Measurements from ENCODE around the gene AFF4. TPM values are rescaled to one million over a fixed set of nuclear protein-coding genes. Genes with fewer than 3 reads are reported as not detected.

The AFF4 gene
- total and polyA plus RNA-seq, 9 of the 15 experiments (the other 6 are each of a cell fraction or from before 2014, with no cell fraction given): 1.7 to 25.8 (median 17.9) TPM

- TF ChIP-seq HMG20A (CRISPR knock-in tag; conservative IDR thresholded peaks at IDR 0.05) (no peak), ZNF398 (CRISPR knock-in tag; IDR thresholded peaks at IDR 0.05) (no peak), ZNF124 (CRISPR knock-in tag; IDR thresholded peaks at IDR 0.05) (no peak), ZNF41 (CRISPR knock-in tag; conservative IDR thresholded peaks at IDR 0.05) (no peak)
Measured at GRCh38 chr5:132825834-132826391, 137.5 kb downstream of the AFF4 start (continued).

Small RNA genes lying within 50 kb of the gene (small RNA-seq; reads per million reads assigned to genes)
- gene AC113410.1: not detected
- not detected for gene ATP6V0E1P1
- not detected for gene RF00019
- 0.11 reads per million for gene RNA5SP192

Other genes starting within 250 kb of the AFF4 start
Only the 7 nearest of the 10 such genes appear.
- not detected in 2 replicates for gene SOWAHA, start 150.3 kb downstream of the AFF4 start, total RNA-seq (2014; rRNA removed)
- not detected in 2 replicates for gene SOWAHA, start 150.3 kb downstream of the AFF4 start, total RNA-seq (2014; rRNA removed; fragmentation: Illumina TruSeq; extraction: Trizol)
- not detected in 2 replicates for gene SOWAHA, start 150.3 kb downstream of the AFF4 start, total RNA-seq (2015; rRNA removed; fragmentation: Illumina TruSeq; extraction: Trizol)
- not detected in 2 replicates for gene SOWAHA, start 150.3 kb downstream of the AFF4 start, total RNA-seq (2021)
- not detected in 2 replicates for gene SOWAHA, start 150.3 kb downstream of the AFF4 start, polyA plus RNA-seq (2011; rRNA removed)
- not detected in 2 replicates for gene SOWAHA, start 150.3 kb downstream of the AFF4 start, polyA plus RNA-seq (2014; fragmentation: Illumina TruSeq; extraction: Trizol)
- gene SOWAHA, start 150.3 kb downstream of the AFF4 start, polyA plus RNA-seq (2014; fragmentation: Nextera tagmentation; extraction: Ambion mirVana): not detected
- not detected in 2 replicates for gene SOWAHA, start 150.3 kb downstream of the AFF4 start, polyA plus RNA-seq (2014; rRNA removed)
- 13.0 and 18.6 TPM in 2 replicates for gene SHROOM1, start 133.0 kb downstream of the AFF4 start, total RNA-seq (2014; rRNA removed)
- gene SHROOM1, start 133.0 kb downstream of the AFF4 start, total RNA-seq (2014; rRNA removed; fragmentation: Illumina TruSeq; extraction: Trizol): 5.3 and 6.1 TPM in 2 replicates
- 10.9 and 13.3 TPM in 2 replicates for gene SHROOM1, start 133.0 kb downstream of the AFF4 start, total RNA-seq (2015; rRNA removed; fragmentation: Illumina TruSeq; extraction: Trizol)
- 25.6 and 26.5 TPM in 2 replicates for gene SHROOM1, start 133.0 kb downstream of the AFF4 start, total RNA-seq (2021)
- gene SHROOM1, start 133.0 kb downstream of the AFF4 start, polyA plus RNA-seq (2011; rRNA removed): 11.9 and 12.8 TPM in 2 replicates
- 14.6 and 14.8 TPM in 2 replicates for gene SHROOM1, start 133.0 kb downstream of the AFF4 start, polyA plus RNA-seq (2014; fragmentation: Illumina TruSeq; extraction: Trizol)
- under 1 TPM; 0.44 to 0.50 TPM for gene SHROOM1, start 133.0 kb downstream of the AFF4 start, polyA plus RNA-seq (2014; fragmentation: Nextera tagmentation; extraction: Ambion mirVana)
- 22.3 and 26.0 TPM in 2 replicates for gene SHROOM1, start 133.0 kb downstream of the AFF4 start, polyA plus RNA-seq (2014; rRNA removed)
- gene GDF9, start 97.2 kb downstream of the AFF4 start, total RNA-seq (2014; rRNA removed): 0.12 TPM in 1 of 2 replicates, not detected in the other
- gene GDF9, start 97.2 kb downstream of the AFF4 start, total RNA-seq (2014; rRNA removed; fragmentation: Illumina TruSeq; extraction: Trizol): 0.13 and 0.18 TPM in 2 replicates
- gene GDF9, start 97.2 kb downstream of the AFF4 start, total RNA-seq (2015; rRNA removed; fragmentation: Illumina TruSeq; extraction: Trizol): 0.15 and 0.18 TPM in 2 replicates
- 0.20 and 0.22 TPM in 2 replicates for gene GDF9, start 97.2 kb downstream of the AFF4 start, total RNA-seq (2021)
- gene GDF9, start 97.2 kb downstream of the AFF4 start, polyA plus RNA-seq (2011; rRNA removed): 0.70 and 1.1 TPM in 2 replicates
- gene GDF9, start 97.2 kb downstream of the AFF4 start, polyA plus RNA-seq (2014; fragmentation: Illumina TruSeq; extraction: Trizol): 0.28 and 0.37 TPM in 2 replicates
- under 1 TPM; 0.10 to 0.15 TPM for gene GDF9, start 97.2 kb downstream of the AFF4 start, polyA plus RNA-seq (2014; fragmentation: Nextera tagmentation; extraction: Ambion mirVana)
- 0.27 and 0.66 TPM in 2 replicates for gene GDF9, start 97.2 kb downstream of the AFF4 start, polyA plus RNA-seq (2014; rRNA removed)
- gene UQCRQ, start 97.0 kb downstream of the AFF4 start, total RNA-seq (2014; rRNA removed): 307 and 353 TPM in 2 replicates
- 641 and 716 TPM in 2 replicates for gene UQCRQ, start 97.0 kb downstream of the AFF4 start, total RNA-seq (2014; rRNA removed; fragmentation: Illumina TruSeq; extraction: Trizol)
- 334 and 373 TPM in 2 replicates for gene UQCRQ, start 97.0 kb downstream of the AFF4 start, total RNA-seq (2015; rRNA removed; fragmentation: Illumina TruSeq; extraction: Trizol)
- gene UQCRQ, start 97.0 kb downstream of the AFF4 start, total RNA-seq (2021): 888 and 1,004 TPM in 2 replicates
- gene UQCRQ, start 97.0 kb downstream of the AFF4 start, polyA plus RNA-seq (2011; rRNA removed): 813 and 883 TPM in 2 replicates
- gene UQCRQ, start 97.0 kb downstream of the AFF4 start, polyA plus RNA-seq (2014; fragmentation: Illumina TruSeq; extraction: Trizol): 235 and 336 TPM in 2 replicates
- 1,000 to 10,000 TPM; 2,318 to 2,421 TPM for gene UQCRQ, start 97.0 kb downstream of the AFF4 start, polyA plus RNA-seq (2014; fragmentation: Nextera tagmentation; extraction: Ambion mirVana)
- gene UQCRQ, start 97.0 kb downstream of the AFF4 start, polyA plus RNA-seq (2014; rRNA removed): 883 and 917 TPM in 2 replicates
- 1.1 and 2.2 TPM in 2 replicates for gene LEAP2, start 90.0 kb downstream of the AFF4 start, total RNA-seq (2014; rRNA removed)
- gene LEAP2, start 90.0 kb downstream of the AFF4 start, total RNA-seq (2014; rRNA removed; fragmentation: Illumina TruSeq; extraction: Trizol): 2.8 TPM in 2 replicates
- gene LEAP2, start 90.0 kb downstream of the AFF4 start, total RNA-seq (2015; rRNA removed; fragmentation: Illumina TruSeq; extraction: Trizol): 2.9 and 3.1 TPM in 2 replicates
- 1.8 and 2.0 TPM in 2 replicates for gene LEAP2, start 90.0 kb downstream of the AFF4 start, total RNA-seq (2021)
- gene LEAP2, start 90.0 kb downstream of the AFF4 start, polyA plus RNA-seq (2011; rRNA removed): 4.9 and 5.6 TPM in 2 replicates
- gene LEAP2, start 90.0 kb downstream of the AFF4 start, polyA plus RNA-seq (2014; fragmentation: Illumina TruSeq; extraction: Trizol): 2.0 and 2.5 TPM in 2 replicates
- gene LEAP2, start 90.0 kb downstream of the AFF4 start, polyA plus RNA-seq (2014; fragmentation: Nextera tagmentation; extraction: Ambion mirVana): 1 to 10 TPM; 2.0 to 2.9 TPM
- 2.3 and 2.4 TPM in 2 replicates for gene LEAP2, start 90.0 kb downstream of the AFF4 start, polyA plus RNA-seq (2014; rRNA removed)
- 11.9 and 15.4 TPM in 2 replicates for gene ZCCHC10, start 62.9 kb upstream of the AFF4 start, total RNA-seq (2014; rRNA removed)
- 51.8 and 65.9 TPM in 2 replicates for gene ZCCHC10, start 62.9 kb upstream of the AFF4 start, total RNA-seq (2014; rRNA removed; fragmentation: Illumina TruSeq; extraction: Trizol)
- 43.6 and 45.5 TPM in 2 replicates for gene ZCCHC10, start 62.9 kb upstream of the AFF4 start, total RNA-seq (2015; rRNA removed; fragmentation: Illumina TruSeq; extraction: Trizol)
- 34.9 and 37.6 TPM in 2 replicates for gene ZCCHC10, start 62.9 kb upstream of the AFF4 start, total RNA-seq (2021)
- 78.7 and 85.1 TPM in 2 replicates for gene ZCCHC10, start 62.9 kb upstream of the AFF4 start, polyA plus RNA-seq (2011; rRNA removed)
- 58.4 and 69.8 TPM in 2 replicates for gene ZCCHC10, start 62.9 kb upstream of the AFF4 start, polyA plus RNA-seq (2014; fragmentation: Illumina TruSeq; extraction: Trizol)
- gene ZCCHC10, start 62.9 kb upstream of the AFF4 start, polyA plus RNA-seq (2014; fragmentation: Nextera tagmentation; extraction: Ambion mirVana): 100 to 1,000 TPM; 144 to 146 TPM
- gene ZCCHC10, start 62.9 kb upstream of the AFF4 start, polyA plus RNA-seq (2014; rRNA removed): 46.6 and 47.2 TPM in 2 replicates
- gene HSPA4, start 88.4 kb upstream of the AFF4 start, total RNA-seq (2014; rRNA removed): 115 and 123 TPM in 2 replicates
- gene HSPA4, start 88.4 kb upstream of the AFF4 start, total RNA-seq (2014; rRNA removed; fragmentation: Illumina TruSeq; extraction: Trizol): 286 and 341 TPM in 2 replicates
- gene HSPA4, start 88.4 kb upstream of the AFF4 start, total RNA-seq (2015; rRNA removed; fragmentation: Illumina TruSeq; extraction: Trizol): 187 and 222 TPM in 2 replicates
- gene HSPA4, start 88.4 kb upstream of the AFF4 start, total RNA-seq (2021): 274 and 277 TPM in 2 replicates
- gene HSPA4, start 88.4 kb upstream of the AFF4 start, polyA plus RNA-seq (2011; rRNA removed): 76.7 and 148 TPM in 2 replicates
- 132 and 161 TPM in 2 replicates for gene HSPA4, start 88.4 kb upstream of the AFF4 start, polyA plus RNA-seq (2014; fragmentation: Illumina TruSeq; extraction: Trizol)
- 10 to 100 TPM; 90.3 to 93.0 TPM for gene HSPA4, start 88.4 kb upstream of the AFF4 start, polyA plus RNA-seq (2014; fragmentation: Nextera tagmentation; extraction: Ambion mirVana)
- gene HSPA4, start 88.4 kb upstream of the AFF4 start, polyA plus RNA-seq (2014; rRNA removed): 118 and 128 TPM in 2 replicates

Data from K562 (cell line).